CD4-positive, alpha-beta memory T cell (primary cell): ENCODE results near the gene CHRFAM7A. TPM values are rescaled to one million over a fixed set of nuclear protein-coding genes. Genes with fewer than 3 reads are reported as not detected.
"Not testable (repeated sequence)": the region's sequence is repeated elsewhere in the genome, so short reads cannot be mapped to it uniquely, and the experiment has no call there.

Source experiments
- CTCF ChIA-PET: fragments of 350-600 bp; sonication (Branson Sonifier 250); formaldehyde crosslinking; loops from one replicate; lab custom pipeline; 2021; ENCODE audit warnings: inconsistent platforms; ENCODE audit not compliant: partially characterized antibody; lab: Charles Lee
- POLR2A ChIA-PET: fragments of 350-600 bp; sonication (Branson Sonifier 250); formaldehyde crosslinking; loops from one replicate; lab custom pipeline; 2021; ENCODE audit not compliant: partially characterized antibody; lab: Charles Lee
- DNase-seq, 5 donors: peaks; one replicate each; pipeline versions ENCODE4 v3.0.0 to v3.0.0-alpha.2; 2020 to 2022; ENCODE audit warnings: mixed read lengths in 1 of 5
- H3K27ac ChIP-seq: one replicate; pipeline ENCODE4 v1.7.0; 2013; ENCODE audit warnings: low read depth, low read length
- H3K27me3 ChIP-seq: 2 replicates; pipeline ENCODE4 v1.7.0; 2013; ENCODE audit warnings: mild to moderate bottlenecking, low read length, moderate library complexity; ENCODE audit not compliant: insufficient read depth
- H3K36me3 ChIP-seq: 2 replicates; pipeline ENCODE4 v1.7.0; 2013; ENCODE audit warnings: mild to moderate bottlenecking, low read length, moderate library complexity; ENCODE audit not compliant: insufficient read depth
- H3K4me1 ChIP-seq: 2 replicates; pipeline ENCODE4 v1.7.0; 2013; ENCODE audit warnings: mild to moderate bottlenecking, low read length, moderate library complexity; ENCODE audit not compliant: insufficient read depth
- H3K4me3 ChIP-seq, 2 donors: one replicate each; pipeline ENCODE4 v1.7.0; 2013; ENCODE audit warnings: low read length in 2 of 2, mild to moderate bottlenecking in 1 of 2
- H3K9me3 ChIP-seq, 2 donors: one replicate each; pipeline ENCODE4 v1.7.0; 2013; ENCODE audit warnings: low read length in 2 of 2, control low read depth in 1 of 2; ENCODE audit not compliant: control insufficient read depth in 1 of 2
- H3K27ac Mint-ChIP-seq, 7 donors: one replicate each; pipeline ENCODE4 v1.8.0; 2020 to 2021; ENCODE audit warnings: mixed read lengths in 7 of 7, mild to moderate bottlenecking in 6 of 7, inconsistent platforms in 3 of 7, moderate library complexity in 3 of 7
- H3K27me3 Mint-ChIP-seq, 2 donors: one replicate each; pipeline ENCODE4 v1.8.0; 2020 to 2021; ENCODE audit warnings: mixed read lengths in 2 of 2
- H3K36me3 Mint-ChIP-seq, 2 donors: one replicate each; pipeline ENCODE4 v1.8.0; 2020 to 2021; ENCODE audit warnings: mixed read lengths in 2 of 2, inconsistent platforms in 1 of 2, mild to moderate bottlenecking in 1 of 2
- H3K4me1 Mint-ChIP-seq, 4 donors: one replicate each; pipeline ENCODE4 v1.8.0; 2020 to 2021; ENCODE audit warnings: mixed read lengths in 4 of 4, mild to moderate bottlenecking in 1 of 4
- H3K4me3 Mint-ChIP-seq, 8 donors: one replicate each; pipeline ENCODE4 v1.8.0; 2020 to 2021; ENCODE audit warnings: mixed read lengths in 8 of 8, mild to moderate bottlenecking in 7 of 8, moderate library complexity in 6 of 8, inconsistent platforms in 3 of 8
- H3K9me3 Mint-ChIP-seq, 8 donors: one replicate each; pipeline ENCODE4 v1.8.0; 2020 to 2021; ENCODE audit warnings: mixed read lengths in 8 of 8, mild to moderate bottlenecking in 5 of 8, inconsistent platforms in 3 of 8, moderate library complexity in 1 of 8
- intact Hi-C: fragments of 100-400 bp; cut with micrococcal nuclease; formaldehyde crosslinking; loops from one replicate; pipeline ENCODE4 v1.15.1; 2023
- polyA plus RNA-seq, 2 donors: library from polyadenylated mRNA; unstranded; fragments of 300-500 nt; fragmentation: Illumina TruSeq; gene quantifications; one replicate each; pipeline ENCODE4 v1.2.3, GENCODE V29; 2021
- total RNA-seq, 2 experiments: library from RNA; stranded (reverse); gene quantifications; one replicate each; pipeline ENCODE4 v1.2.3, GENCODE V29; 2021

CHRFAM7A gene
- under 1 TPM in 1 of 2 experiments, not detected in 1; 0.33 TPM for total RNA-seq
- not detected for polyA plus RNA-seq

- DNase-seq, H3K27ac Mint-ChIP-seq, H3K4me3 ChIP-seq, H3K27me3 ChIP-seq, H3K4me1 Mint-ChIP-seq, H3K9me3 ChIP-seq, intact Hi-C loops, H3K36me3 Mint-ChIP-seq, H3K9me3 Mint-ChIP-seq, H3K36me3 ChIP-seq, POLR2A ChIA-PET, H3K4me1 ChIP-seq, CTCF ChIA-PET, H3K27ac ChIP-seq, H3K27me3 Mint-ChIP-seq: not testable (repeated sequence)
- H3K4me3 Mint-ChIP-seq, result peak within 1 kb of the TSS in 1 of 8 donors; percentile 26
These were observed at the start of gene CHRFAM7A for GRCh38 chr15:30392766-30393663. TSS of gene CHRFAM7A (minus strand) at chr15:30393540. CDS start at chr15:30383351, 10,189 bp downstream.

- DNase-seq, intact Hi-C loops, H3K27me3 ChIP-seq, H3K4me3 ChIP-seq, CTCF ChIA-PET, H3K36me3 Mint-ChIP-seq, H3K4me1 ChIP-seq, H3K9me3 ChIP-seq, POLR2A ChIA-PET, H3K27ac Mint-ChIP-seq, H3K4me3 Mint-ChIP-seq, H3K4me1 Mint-ChIP-seq, H3K27ac ChIP-seq, H3K9me3 Mint-ChIP-seq, H3K27me3 Mint-ChIP-seq, H3K36me3 ChIP-seq: not testable (repeated sequence)
These were observed 45.0 kb upstream of the CHRFAM7A start for GRCh38 chr15:30438348-30438747.

GRCh38 chr15:30435878-30436277 is 42.5 kb upstream of the CHRFAM7A start:
- H3K27me3 ChIP-seq, H3K9me3 ChIP-seq, DNase-seq, CTCF ChIA-PET, intact Hi-C loops, H3K4me1 ChIP-seq, H3K27ac Mint-ChIP-seq, H3K4me3 ChIP-seq, POLR2A ChIA-PET, H3K4me1 Mint-ChIP-seq, H3K9me3 Mint-ChIP-seq, H3K4me3 Mint-ChIP-seq, H3K36me3 ChIP-seq, H3K27ac ChIP-seq, H3K27me3 Mint-ChIP-seq, H3K36me3 Mint-ChIP-seq: not testable (repeated sequence)

- DNase-seq, H3K4me1 ChIP-seq, H3K27ac ChIP-seq, POLR2A ChIA-PET, H3K27me3 ChIP-seq, H3K27ac Mint-ChIP-seq, H3K4me3 Mint-ChIP-seq, H3K9me3 Mint-ChIP-seq, H3K36me3 Mint-ChIP-seq, H3K4me3 ChIP-seq, H3K27me3 Mint-ChIP-seq, CTCF ChIA-PET, H3K36me3 ChIP-seq, H3K4me1 Mint-ChIP-seq, H3K9me3 ChIP-seq, intact Hi-C loops: not testable (repeated sequence)
These were observed 27.4 kb upstream of the CHRFAM7A start for GRCh38 chr15:30420723-30421122.

GRCh38 chr15:30414160-30414559 is 20.8 kb upstream of the CHRFAM7A start, which contains the start of gene GOLGA8R:
TSS of gene GOLGA8R (minus strand) at chr15:30414260. CDS start at chr15:30414162, 98 bp downstream.
- POLR2A ChIA-PET, H3K36me3 Mint-ChIP-seq, H3K27me3 Mint-ChIP-seq, H3K4me3 ChIP-seq, H3K27ac ChIP-seq, H3K27ac Mint-ChIP-seq, intact Hi-C loops, H3K36me3 ChIP-seq, H3K4me1 Mint-ChIP-seq, H3K4me1 ChIP-seq, H3K9me3 ChIP-seq, DNase-seq, H3K4me3 Mint-ChIP-seq, H3K9me3 Mint-ChIP-seq, CTCF ChIA-PET, H3K27me3 ChIP-seq: not testable (repeated sequence)

GRCh38 chr15:30407636-30408035 is 14.3 kb upstream of the CHRFAM7A start:
- intact Hi-C loops, POLR2A ChIA-PET, H3K27me3 ChIP-seq, H3K27me3 Mint-ChIP-seq, H3K4me3 Mint-ChIP-seq, H3K27ac ChIP-seq, H3K36me3 Mint-ChIP-seq, H3K36me3 ChIP-seq, H3K4me1 ChIP-seq, H3K27ac Mint-ChIP-seq, CTCF ChIA-PET, H3K9me3 ChIP-seq, H3K9me3 Mint-ChIP-seq, H3K4me1 Mint-ChIP-seq, H3K4me3 ChIP-seq: not testable (repeated sequence)
- DNase-seq, result peak in 1 of 5 donors; percentile 1

GRCh38 chr15:30398988-30399387 is 5.6 kb upstream of the CHRFAM7A start:
- CTCF ChIA-PET, H3K27me3 ChIP-seq, H3K4me3 Mint-ChIP-seq, POLR2A ChIA-PET, H3K27me3 Mint-ChIP-seq, H3K36me3 Mint-ChIP-seq, H3K9me3 Mint-ChIP-seq, H3K27ac Mint-ChIP-seq, H3K36me3 ChIP-seq, H3K4me1 Mint-ChIP-seq, intact Hi-C loops, H3K4me1 ChIP-seq, H3K27ac ChIP-seq, H3K9me3 ChIP-seq, H3K4me3 ChIP-seq: not testable (repeated sequence)
- DNase-seq, result peak; percentile 29 to 49 (median 41)
